GM21381 (cell line): ENCODE measurements around the gene OR8A1.
"Not testable (repeated sequence)": the region's sequence is repeated elsewhere in the genome, so short reads cannot be mapped to it uniquely, and the experiment has no call there.

Experiments used
- ATAC-seq: cut with Tn5 transposase; IDR thresholded peaks from one replicate; pipeline ENCODE4 v1.9.1; 2021; ENCODE audit warnings: mild to moderate bottlenecking, moderate library complexity; ENCODE audit not compliant: unreplicated experiment

The OR8A1 gene

DNA sequence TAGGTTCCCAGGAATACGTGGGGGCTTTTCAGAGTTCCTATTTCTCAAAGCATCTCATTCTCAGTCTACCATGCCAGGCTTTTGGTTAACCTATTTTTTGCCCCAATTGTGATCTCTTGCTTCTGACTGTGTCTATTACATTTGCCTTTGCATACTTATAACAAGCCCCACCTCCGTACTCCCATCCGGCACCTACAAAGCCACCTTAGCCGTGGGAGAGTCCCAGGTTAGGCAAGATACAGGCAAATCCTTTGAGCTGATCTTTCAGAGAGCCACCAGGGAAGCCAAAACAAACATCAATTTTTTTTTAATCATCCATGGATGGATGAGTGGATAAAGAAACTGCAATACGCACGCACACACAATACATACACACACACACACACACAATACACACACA is 22.8 kb downstream of the OR8A1 start:
- no peak for ATAC-seq

DNA sequence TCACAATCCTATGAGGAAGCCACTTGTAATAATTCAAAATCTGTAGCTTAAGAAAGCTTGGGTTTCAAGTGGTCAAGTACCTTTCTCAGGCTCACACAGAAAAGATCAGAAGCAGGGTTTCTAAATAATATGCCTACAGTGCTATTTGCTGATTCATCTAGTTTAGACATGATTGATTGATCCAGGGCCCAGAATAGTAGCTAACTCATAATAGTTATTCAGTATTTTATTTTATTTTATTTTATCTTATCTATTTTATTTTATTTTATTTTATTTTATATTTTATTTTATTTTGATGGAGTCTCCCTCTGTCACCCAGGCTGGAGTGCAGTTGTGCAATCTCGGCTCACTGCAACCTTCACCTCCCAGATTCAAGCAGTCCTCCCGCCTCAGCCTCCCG is 25.5 kb downstream of the OR8A1 start:
- ATAC-seq, result no peak

DNA sequence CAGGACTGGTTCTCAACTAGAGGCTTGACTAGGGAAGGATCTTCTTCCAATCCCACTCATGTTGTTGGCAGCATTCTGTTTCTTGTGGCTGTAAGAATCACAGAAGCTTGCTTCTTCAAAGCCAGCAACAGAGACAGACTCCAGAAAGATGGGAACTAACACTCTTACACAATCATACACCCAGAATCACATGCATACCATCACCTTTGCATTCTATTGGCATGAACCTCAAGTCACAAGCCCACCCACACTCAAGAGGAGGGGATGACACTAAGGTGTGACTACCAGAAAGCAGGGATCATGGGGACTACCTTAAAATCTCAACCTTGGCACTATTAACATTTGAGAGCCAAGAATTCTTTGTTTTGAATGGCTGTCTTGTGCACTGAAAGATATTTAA is 27.8 kb downstream of the OR8A1 start:
- no peak for ATAC-seq

DNA sequence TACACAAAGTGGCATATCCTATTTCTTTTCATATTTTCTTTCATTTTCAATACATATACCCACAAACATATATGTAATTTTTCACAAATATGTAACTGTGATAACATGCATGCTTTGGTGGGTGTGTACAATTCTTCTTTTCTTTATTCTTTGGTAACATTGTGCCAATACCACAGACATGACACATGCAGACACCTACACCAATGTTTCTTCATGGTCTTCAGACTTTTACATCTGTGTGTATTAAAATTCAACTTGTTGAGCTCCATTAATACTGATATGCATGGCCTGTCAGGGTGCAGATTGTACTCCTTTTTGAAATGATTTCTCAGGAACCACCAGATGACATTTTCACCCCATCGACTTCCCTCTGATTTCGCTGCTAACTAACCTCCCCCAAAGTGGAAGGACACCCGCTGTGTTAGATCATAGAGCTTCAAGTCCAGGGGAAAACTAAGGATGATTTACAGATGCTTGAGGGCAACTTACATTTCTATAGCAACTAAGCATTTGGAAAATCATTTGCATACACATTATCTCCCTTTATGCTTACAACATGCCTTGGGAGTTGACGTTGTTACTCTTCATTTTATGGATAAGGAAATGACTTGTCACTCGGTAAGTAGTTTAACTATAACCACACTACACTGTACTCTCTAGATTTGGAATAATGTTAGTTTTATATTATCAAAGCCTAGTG is 31.0 kb downstream of the OR8A1 start:
- no peak for ATAC-seq

DNA sequence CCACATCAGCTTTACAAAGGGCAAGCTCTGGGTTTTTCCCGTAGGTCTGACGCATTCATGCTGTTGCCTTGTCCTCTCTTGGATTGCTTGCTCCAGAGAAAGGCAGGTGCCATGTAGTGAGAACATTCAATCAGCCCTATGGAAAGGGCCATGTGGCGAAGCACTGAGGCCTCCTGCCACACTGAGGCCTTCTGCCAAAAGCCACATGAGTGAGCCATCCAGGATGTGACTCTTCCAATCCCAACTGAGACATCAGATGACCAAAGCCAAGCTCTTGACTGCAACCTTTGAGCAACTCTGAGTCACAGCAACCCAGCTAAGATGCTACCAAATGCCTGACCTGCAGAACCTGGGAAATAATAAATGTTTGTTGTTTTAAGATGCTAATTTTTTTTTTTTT is 32.4 kb downstream of the OR8A1 start:
- no peak for ATAC-seq

DNA sequence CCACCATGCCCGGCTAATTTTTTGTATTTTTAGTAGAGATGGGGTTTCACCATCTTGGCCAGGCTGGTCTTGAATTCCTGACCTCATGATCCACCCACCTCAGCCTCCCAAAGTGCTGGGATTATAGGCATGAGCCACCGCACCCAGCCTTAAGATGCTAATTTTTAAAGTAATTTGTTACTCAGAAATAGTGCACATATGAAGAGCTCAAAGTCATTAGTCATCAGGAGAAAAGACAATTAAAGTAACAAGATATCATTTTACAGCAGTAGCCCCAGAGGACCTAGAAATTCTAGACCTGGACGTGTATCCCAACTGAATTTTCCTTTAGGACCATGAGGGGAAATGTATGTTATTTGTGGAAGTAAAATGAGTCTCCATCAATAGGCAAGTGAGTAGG is 32.9 kb downstream of the OR8A1 start:
- not testable (repeated sequence) for ATAC-seq

DNA sequence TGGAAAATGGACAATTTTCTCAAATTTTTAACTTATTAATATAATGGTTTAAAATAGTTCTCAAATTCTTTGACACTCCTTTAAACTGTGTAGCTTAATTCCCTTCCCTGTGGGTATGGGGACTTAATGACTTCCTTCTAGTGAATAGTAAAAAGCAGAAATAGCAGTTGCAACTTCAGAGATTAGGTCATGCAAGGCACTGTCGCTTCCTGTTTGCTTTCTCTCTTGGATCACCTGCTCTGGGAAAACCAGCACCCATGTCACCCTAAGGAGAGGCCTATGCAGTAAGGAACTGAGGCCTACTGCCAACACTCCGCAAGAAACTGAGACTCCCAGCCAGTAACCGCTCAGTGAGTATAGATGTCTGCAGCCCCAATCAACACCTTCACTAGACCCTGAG is 35.9 kb downstream of the OR8A1 start:
- ATAC-seq, result no peak

DNA sequence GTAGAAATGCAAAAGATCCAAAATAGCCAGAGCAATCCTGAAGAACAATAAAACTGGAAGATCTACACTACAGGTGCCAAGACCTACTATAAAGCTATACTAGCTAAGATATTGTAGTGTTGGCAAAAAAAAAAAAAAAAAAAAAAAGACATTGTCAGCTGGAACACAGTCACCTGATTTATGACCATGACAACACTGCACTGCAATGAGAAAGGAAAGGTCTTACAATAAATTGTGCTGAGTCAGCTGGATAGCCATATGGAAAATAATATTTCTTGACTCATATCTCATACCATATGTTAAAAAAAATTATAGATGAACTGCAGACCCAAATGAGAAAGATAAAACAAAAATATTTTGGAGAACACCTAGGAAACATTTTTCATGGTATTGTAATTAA is 38.4 kb downstream of the OR8A1 start:
- no peak for ATAC-seq

DNA sequence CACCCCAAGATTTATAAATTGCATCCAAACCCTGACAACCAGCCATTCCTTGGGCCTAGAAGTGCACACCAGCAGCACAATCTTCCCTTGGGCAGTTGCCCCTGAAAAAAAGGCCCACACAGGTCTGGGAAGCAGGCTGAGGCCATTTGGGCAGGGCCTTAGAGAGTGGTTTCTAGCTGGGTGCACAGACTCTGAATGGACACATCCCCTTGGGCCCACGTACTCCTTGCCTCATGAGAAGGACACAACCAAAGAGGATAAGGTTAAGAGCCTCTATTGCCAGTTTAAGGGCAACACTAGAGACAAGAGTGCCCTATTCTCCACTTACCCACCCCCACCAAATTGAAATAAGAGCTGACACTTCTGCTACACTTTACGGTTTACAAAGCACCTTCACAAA is 40.5 kb downstream of the OR8A1 start:
- ATAC-seq, result no peak

DNA sequence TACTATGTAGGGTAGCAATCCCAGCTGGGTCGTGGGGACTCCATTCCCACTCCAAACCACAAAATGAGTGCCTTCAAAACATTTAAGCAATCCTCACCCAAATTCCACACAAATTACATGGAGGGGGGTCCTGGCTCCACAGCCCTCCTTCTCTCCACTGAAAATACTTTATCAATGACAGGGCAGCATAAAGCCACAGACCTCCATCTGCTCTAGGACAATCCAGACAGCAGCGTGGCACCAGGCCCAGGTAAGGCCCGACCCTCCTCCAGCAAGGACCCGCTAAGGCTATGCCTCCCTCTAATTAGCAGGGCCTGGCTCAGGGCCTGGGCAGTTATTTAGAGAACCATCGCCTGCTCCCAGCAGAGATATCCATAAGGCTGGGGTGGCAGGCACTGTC is 41.3 kb downstream of the OR8A1 start, which contains the start of gene PANX3:
Gene PANX3, plus strand, starts transcription at position 365 of the 400 bp plus-strand sequence. CDS start 129 bp downstream, outside the sequence.
- ATAC-seq, result no peak

DNA sequence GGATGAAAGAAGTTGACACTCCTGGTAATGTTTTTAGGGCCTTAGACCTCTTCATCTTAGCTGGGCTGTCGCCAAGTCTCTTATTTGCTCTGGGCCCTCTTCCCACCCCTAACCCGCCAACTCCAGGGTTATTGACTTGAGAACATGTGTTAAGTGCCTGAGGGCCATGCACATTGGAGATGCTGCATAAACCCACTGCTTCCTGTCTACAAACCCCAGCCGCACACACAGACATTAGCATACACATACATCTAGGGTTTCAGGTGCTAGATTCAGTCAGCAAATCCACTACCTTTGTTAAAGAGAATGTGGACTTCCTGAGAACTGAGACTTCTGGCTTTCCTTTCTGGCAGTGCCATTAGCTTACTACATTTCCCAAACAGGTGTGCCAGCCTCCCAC is 42.2 kb downstream of the OR8A1 start:
- ATAC-seq, result no peak

DNA sequence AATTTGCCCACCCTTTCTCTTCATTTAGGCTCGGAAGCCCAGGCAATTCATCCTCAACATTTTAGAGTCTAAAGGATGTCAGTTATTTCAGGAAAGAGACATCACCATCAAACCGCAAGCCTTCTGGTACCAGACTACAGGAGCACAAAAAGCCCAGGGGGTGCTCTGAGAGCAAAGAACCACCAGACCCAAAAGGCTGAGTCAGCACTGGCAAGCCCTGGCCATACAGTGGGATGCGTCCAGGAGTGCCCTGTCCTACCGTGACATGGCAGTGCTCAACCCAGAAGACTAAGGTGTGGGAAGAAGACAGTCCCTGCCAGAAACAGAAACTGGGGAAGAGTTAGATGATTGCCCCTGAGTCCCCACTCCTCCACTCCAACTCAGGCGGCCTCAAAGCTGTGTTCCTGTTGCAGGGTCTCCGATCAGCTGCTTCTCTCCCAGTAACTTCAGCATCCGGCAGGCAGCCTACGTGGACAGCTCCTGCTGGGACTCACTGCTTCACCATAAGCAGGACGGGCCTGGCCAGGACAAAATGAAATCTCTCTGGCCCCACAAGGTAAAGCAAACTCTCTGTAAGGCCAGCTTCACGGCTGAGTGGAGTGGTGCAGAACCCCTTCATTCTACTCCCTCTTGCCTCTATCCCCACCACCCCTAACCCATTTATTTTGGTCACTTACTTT is 42.9 kb downstream of the OR8A1 start:
- ATAC-seq, result no peak

DNA sequence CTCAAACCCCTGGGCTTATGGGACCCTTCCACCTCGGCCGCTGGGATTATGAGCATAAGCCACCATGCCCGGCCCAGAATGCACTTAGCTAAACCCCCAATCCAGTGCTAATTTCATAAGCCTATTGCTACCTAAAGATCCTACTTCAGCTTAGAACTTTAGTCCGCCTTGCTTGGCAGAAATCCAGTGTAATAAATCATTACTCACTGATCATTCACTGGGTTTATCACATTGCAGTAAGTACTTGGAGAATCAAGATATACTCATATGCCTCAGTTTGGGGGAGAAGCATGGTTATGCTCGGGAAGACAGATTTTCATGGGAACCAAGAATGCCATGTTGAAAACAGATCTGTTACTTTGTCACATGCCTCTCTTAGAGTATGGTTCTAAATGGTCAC is 49.1 kb downstream of the OR8A1 start:
- no peak for ATAC-seq
